WTC11 (cell line): ENCODE results near the gene WBP2. TPM values are rescaled to one million over a fixed set of nuclear protein-coding genes. Genes with fewer than 3 reads are reported as not detected.

Experiments used
- ATAC-seq: fragments of 200-7000 bp; cut with Tn5 transposase; 2 replicates; pipeline ENCODE4 v1.10.0; 2021; ENCODE audit warnings: mild to moderate bottlenecking, moderate library complexity
- CTCF ChIA-PET: fragments of 300-600 bp; sonication (Branson Sonifier 250); formaldehyde crosslinking; loops from one replicate; lab custom pipeline; 2021; ENCODE audit warnings: antibody characterized with exemption; lab: Charles Lee
- POLR2A ChIA-PET: fragments of 350-600 bp; sonication (Branson Sonifier 250); formaldehyde crosslinking; loops from one replicate; lab custom pipeline; 2021; ENCODE audit warnings: antibody characterized with exemption; lab: Charles Lee
- DNase-seq: peaks from one replicate; pipeline ENCODE4 v3.0.0; 2021; ENCODE audit warnings: low spot score
- H3K27ac Mint-ChIP-seq: 2 replicates; pipeline ENCODE4 v1.8.0; 2021; ENCODE audit warnings: mixed read lengths
- H3K27me3 Mint-ChIP-seq: 2 replicates; pipeline ENCODE4 v1.8.0; 2021; ENCODE audit warnings: low read depth, mild to moderate bottlenecking, moderate library complexity, mixed read lengths
- H3K36me3 Mint-ChIP-seq: 2 replicates; pipeline ENCODE4 v1.8.0; 2021; ENCODE audit warnings: mixed read lengths
- H3K4me1 Mint-ChIP-seq: 2 replicates; pipeline ENCODE4 v1.8.0; 2022; ENCODE audit warnings: mixed read lengths
- H3K4me3 Mint-ChIP-seq: 2 replicates; pipeline ENCODE4 v1.8.0; 2021; ENCODE audit warnings: mild to moderate bottlenecking, moderate library complexity, mixed read lengths
- H3K9me3 Mint-ChIP-seq: 2 replicates; pipeline ENCODE4 v1.8.0; 2021; ENCODE audit warnings: mixed read lengths
- AR ChIP-seq: fragments of 250-450 bp; sonication (Bioruptor Pico); IDR thresholded peaks from 2 replicates; pipeline ENCODE4 v1.9.0; 2021; ENCODE audit warnings: mild to moderate bottlenecking
- FOXJ3 ChIP-seq: sonication (generic); formaldehyde crosslinking; IDR thresholded peaks from 2 replicates; pipeline ENCODE4 v1.9.0; 2021; ENCODE audit warnings: missing genetic modification reagents, mild to moderate bottlenecking, borderline replicate concordance
- PRRX2 ChIP-seq: fragments of 250-450 bp; sonication (Bioruptor Pico); IDR thresholded peaks from 2 replicates; pipeline ENCODE4 v1.8.0; 2021; ENCODE audit warnings: mild to moderate bottlenecking
- RELA ChIP-seq: sonication (generic); formaldehyde crosslinking; IDR thresholded peaks from 2 replicates; pipeline ENCODE4 v1.8.1; 2022; ENCODE audit warnings: missing genetic modification reagents, mild to moderate bottlenecking, borderline replicate concordance
- SMAD4 ChIP-seq: sonication (generic); formaldehyde crosslinking; IDR thresholded peaks from 2 replicates; pipeline ENCODE4 v1.8.0; 2022; ENCODE audit warnings: mild to moderate bottlenecking, missing genetic modification reagents
- TEAD1 ChIP-seq: sonication (generic); formaldehyde crosslinking; IDR thresholded peaks from 2 replicates; pipeline ENCODE4 v1.8.0; 2022; ENCODE audit warnings: mild to moderate bottlenecking, missing genetic modification reagents
- TP53 ChIP-seq: sonication (generic); formaldehyde crosslinking; IDR thresholded peaks from 2 replicates; pipeline ENCODE4 v1.8.1; 2023; ENCODE audit warnings: mild to moderate bottlenecking, missing genetic modification reagents
- USF2 ChIP-seq: sonication (generic); formaldehyde crosslinking; IDR thresholded peaks from 2 replicates; pipeline ENCODE4 v1.8.1; 2023; ENCODE audit warnings: mild to moderate bottlenecking, missing genetic modification reagents, moderate library complexity
- ZNF317 ChIP-seq: sonication (generic); formaldehyde crosslinking; IDR thresholded peaks from 2 replicates; pipeline ENCODE4 v1.8.1; 2023; ENCODE audit warnings: low read depth, mild to moderate bottlenecking, moderate library complexity, missing genetic modification reagents, borderline replicate concordance
- total RNA-seq: library from RNA; stranded (reverse); gene quantifications from 3 replicates; pipeline ENCODE4 v1.2.3, GENCODE V29; 2021
- TF ChIP-seq, protein P1 (sequence below): fragments of 250-450 bp; sonication (Bioruptor Pico); IDR thresholded peaks from 2 replicates; pipeline ENCODE4 v1.9.0; 2021; ENCODE audit warnings: mild to moderate bottlenecking

Gene WBP2
- total RNA-seq, 1 experiment from 2014 or later = 68.8 TPM

- H3K27ac Mint-ChIP-seq = no peak overlapping the region
- CTCF ChIA-PET = interaction anchor here (1.1 to 1.8 kb wide), 4 partner anchors 15 to 65 kb away, joined by 3 to 8 read pairs (median 6); partner anchors contain the start of gene GALK1
- H3K4me3 Mint-ChIP-seq = no peak overlapping the region
- H3K27me3 Mint-ChIP-seq = no peaks in the 10 kb centered on the region
- ATAC-seq (no peak), DNase-seq (no peak)
- no peaks in the 10 kb centered on the region for H3K9me3 Mint-ChIP-seq
- peaks cover 46% of the 10 kb centered on the region for H3K36me3 Mint-ChIP-seq
- no peaks in the 10 kb centered on the region for H3K4me1 Mint-ChIP-seq
- POLR2A ChIA-PET = no interaction called here
- TF ChIP-seq ZNF317 (CRISPR knock-in tag) (no peak), TEAD1 (no peak), TP53 (no peak), AR (CRISPR knock-in tag) (no peak), SMAD4 (CRISPR knock-in tag) (no peak), USF2 (CRISPR knock-in tag) (no peak)
- TF ChIP-seq, protein P1, sequence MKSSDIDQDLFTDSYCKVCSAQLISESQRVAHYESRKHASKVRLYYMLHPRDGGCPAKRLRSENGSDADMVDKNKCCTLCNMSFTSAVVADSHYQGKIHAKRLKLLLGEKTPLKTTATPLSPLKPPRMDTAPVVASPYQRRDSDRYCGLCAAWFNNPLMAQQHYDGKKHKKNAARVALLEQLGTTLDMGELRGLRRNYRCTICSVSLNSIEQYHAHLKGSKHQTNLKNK (CRISPR knock-in tag) = no peak
Observed at GRCh38 chr17:75814900-75815373, 40.2 kb downstream of the WBP2 start.

- CTCF ChIA-PET = interaction anchor here (1.6 to 2.1 kb wide), 2 partner anchors 13 to 16 kb away, joined by 4 to 5 read pairs; no protein-coding TSS in a partner anchor
Observed at GRCh38 chr17:75814021-75814395, 41.1 kb downstream of the WBP2 start.

More at GRCh38 chr17:75814021-75814395, 41.1 kb downstream of the WBP2 start:
- H3K27me3 Mint-ChIP-seq = no peaks in the 10 kb centered on the region
- TF ChIP-seq TEAD1 = no peak
- TF ChIP-seq PRRX2 = no peak
- TF ChIP-seq AR (CRISPR knock-in tag) = no peak
- no peak for TF ChIP-seq SMAD4 (CRISPR knock-in tag)
- no peak for TF ChIP-seq RELA
- TF ChIP-seq FOXJ3 (CRISPR knock-in tag) = no peak
- TF ChIP-seq, all 79 proteins: peak for 0
- H3K36me3 Mint-ChIP-seq = peaks cover 37% of the 10 kb centered on the region
- POLR2A ChIA-PET = interaction anchor here (0.7 kb wide), 1 partner anchor 338 kb away, joined by 4 read pairs; no protein-coding TSS in a partner anchor
- no peaks in the 10 kb centered on the region for H3K4me1 Mint-ChIP-seq
- DNase-seq = no peak
- ATAC-seq = no peak
- no peak overlapping the region for H3K27ac Mint-ChIP-seq
- H3K9me3 Mint-ChIP-seq = no peaks in the 10 kb centered on the region
- no peak overlapping the region for H3K4me3 Mint-ChIP-seq
